HuH-7.5 (cell line): ENCODE measurements around the gene ZNF471.
A peak's percentile ranks its signal among the peaks of the same experiment; 100 is the strongest.

Experiments used
- DNase-seq: peaks from one replicate; pipeline ENCODE4 v3.0.0; 2011; ENCODE audit warnings: low spot score

ZNF471 gene

GRCh38 chr19:56507446-56508289 lies at the start of gene ZNF471:
Gene ZNF471, plus strand, starts transcription at chr19:56507855. Its CDS starts 3,717 bp downstream, at chr19:56511572.
- peak; percentile 66 for DNase-seq

DNA sequence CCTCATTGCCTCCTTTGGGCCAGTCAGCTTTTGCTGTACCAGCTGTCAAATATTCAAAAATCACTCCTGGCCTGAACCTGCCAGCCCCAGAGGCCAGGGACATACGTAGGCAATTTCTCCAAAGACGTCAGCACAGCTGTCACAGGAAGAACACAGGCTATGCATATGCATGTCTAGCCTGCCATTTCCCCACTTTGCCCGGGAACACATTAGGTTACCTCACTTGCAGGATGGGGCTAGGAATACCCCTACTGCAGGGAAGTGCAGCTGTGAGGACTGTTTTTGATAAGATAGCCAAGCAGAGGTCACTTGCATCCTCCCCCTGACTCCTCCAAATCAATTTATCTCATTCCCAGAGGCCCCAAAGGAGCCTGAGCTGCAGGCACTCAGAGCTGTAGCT lies 33.3 kb upstream of the ZNF471 start:
- no peak for DNase-seq

GRCh38 chr19:56476093-56476492 lies 31.6 kb upstream of the ZNF471 start:
- DNase-seq, result no peak

DNA sequence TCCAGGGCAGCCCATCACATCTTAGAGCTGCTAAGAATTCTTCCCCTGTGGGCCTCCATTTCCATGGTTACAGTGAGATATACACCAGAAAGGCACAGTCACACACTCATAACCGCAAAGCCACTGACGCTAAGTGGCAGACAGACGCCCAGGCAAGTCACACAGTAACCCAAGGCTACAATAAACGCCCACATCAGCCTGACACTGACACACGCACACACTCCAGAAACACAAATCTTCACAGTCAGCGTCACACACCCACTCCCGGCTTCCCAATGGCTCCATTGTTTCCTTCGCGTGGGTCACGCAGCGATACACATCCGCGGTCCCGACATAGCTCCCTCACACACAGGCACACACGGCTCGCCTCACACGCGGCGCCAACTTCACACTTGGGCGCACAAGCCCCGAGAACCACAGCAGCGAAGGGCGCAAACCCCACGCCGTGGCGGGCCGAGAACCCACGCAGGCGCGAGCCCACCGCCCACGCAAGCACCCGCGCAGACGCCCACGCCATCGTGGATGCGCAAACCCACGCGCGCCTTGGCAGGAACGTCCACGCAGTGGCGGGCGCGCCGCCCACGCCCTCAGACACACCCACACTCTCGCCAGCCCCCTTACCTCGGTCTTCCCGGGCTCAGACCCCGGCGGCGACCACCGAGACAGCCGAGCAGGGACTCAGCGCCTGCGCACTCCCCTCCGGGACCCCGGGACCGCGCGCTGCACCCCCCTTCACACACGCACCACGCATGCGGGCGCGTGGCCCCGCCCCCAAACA lies 30.8 kb upstream of the ZNF471 start, which contains the start of gene ZNF667:
Gene ZNF667, minus strand, starts transcription at position 695 of the 778 bp plus-strand sequence. CDS start 14,975 bp downstream, outside the sequence.
- no peak for DNase-seq

DNA sequence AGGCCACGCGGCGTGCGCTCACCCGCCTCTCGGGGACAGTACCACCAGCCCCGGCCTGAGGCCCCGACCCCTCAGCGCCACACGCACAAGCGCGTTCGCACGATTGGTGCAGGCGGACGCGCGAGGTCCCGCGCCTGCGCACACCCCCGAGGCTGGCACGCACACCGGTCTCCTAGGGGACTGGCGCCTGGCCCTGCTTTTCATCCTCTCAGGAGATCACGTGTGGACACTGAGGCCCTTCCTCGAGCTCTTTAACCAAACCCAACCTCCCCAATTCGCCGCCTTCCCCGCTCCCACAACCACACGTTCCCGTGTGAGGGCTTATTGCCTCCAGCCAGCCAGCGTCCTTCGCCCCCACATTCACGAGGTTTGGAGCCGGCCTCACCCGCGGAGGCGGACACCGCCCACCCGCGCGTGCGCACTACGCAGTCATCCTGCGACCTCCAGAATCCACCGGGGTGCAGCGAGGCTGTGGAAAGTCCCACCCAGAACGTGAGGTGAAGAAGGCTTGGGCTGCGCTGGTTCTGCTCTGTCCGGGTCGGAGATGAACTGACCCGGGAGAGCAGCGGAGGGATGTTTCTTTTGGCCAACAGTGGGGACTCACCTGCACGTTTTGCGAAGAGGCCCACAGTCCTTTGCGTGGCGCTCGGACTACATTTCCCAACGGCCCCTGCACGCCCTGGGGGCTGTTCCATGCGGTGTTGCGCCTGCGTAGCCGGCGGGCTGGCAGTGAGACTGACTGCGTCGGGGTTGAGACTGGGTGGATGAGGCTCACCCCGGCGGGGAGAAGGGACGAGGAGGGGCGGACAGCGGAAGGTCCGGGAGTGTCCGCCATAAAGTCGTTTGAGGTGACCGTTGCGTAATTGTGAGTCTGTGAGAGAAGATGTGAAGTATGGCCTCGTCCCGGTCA lies 30.0 kb upstream of the ZNF471 start:
- peak; percentile 85 for DNase-seq

DNA sequence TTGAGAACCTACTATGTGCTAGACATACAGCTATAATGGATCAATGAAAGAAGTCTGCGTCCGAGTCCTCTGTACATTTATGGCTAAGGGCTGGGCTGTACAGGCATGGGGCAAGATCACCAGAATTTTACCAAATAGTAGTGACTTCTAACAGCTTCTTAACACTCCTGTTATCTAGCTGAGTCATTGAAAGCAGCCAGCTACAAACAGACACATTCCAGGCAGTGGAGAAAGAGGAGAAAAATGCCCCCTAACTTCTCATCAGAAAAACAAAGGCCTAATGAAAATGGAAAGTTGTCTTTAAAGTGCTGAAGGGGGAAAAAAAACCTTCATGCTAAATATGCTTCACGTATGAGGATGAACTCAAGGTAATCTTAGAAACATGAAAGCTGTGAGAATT lies 16.3 kb upstream of the ZNF471 start:
- DNase-seq, result no peak

DNA sequence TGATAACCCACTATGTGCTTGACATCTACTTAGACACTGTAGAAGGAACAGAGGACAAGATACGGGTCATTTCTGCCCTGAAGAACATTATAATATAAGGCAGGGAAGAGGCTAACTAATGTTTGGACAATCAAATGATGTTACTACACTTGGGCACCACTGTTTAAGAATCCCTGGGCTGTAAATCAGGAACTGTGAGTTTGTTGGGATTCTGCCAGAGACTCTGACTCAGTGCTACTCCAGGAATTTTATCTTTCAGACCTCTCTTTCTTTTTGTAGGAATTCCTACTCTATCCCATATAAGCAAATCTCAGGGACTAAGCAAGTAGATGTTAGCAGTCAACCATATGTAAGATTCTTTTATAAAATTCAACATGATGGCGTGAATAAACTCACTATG lies 3.1 kb upstream of the ZNF471 start:
- no peak for DNase-seq

- DNase-seq, result no peak
These were observed 679 bp downstream of the ZNF471 start for GRCh38 chr19:56508290-56508778.

GRCh38 chr19:56525214-56525860 lies 17.7 kb downstream of the ZNF471 start:
- no peak for DNase-seq

- no peak for DNase-seq
These were observed 29.8 kb downstream of the ZNF471 start for GRCh38 chr19:56537442-56537841.

GRCh38 chr19:56538254-56538760 lies 30.7 kb downstream of the ZNF471 start:
- DNase-seq, result peak; percentile 51

- no peak for DNase-seq
These were observed 31.2 kb downstream of the ZNF471 start, which contains the start of gene ZFP28 for GRCh38 chr19:56538761-56539263. Gene ZFP28, plus strand, starts transcription at chr19:56538948. Its CDS starts 71 bp downstream, at chr19:56539019.

- no peak for DNase-seq
These were observed 36.1 kb downstream of the ZNF471 start for GRCh38 chr19:56543776-56544175.

DNA sequence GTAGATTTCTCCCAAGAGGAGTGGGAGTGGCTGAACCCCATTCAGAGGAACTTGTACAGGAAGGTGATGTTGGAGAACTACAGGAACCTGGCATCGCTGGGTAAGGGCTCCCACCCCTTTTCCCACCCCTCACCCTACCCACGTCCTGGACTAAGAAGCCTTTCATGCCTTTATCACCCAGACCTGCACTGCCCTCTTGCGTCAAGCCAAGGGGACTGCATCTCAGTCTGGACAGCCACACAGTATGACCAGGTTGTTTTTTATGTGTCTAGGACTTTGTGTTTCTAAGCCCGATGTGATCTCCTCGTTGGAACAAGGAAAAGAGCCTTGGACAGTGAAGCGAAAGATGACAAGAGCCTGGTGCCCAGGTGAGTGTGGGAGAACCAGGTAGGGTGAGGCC lies 39.9 kb downstream of the ZNF471 start:
- no peak for DNase-seq

DNA sequence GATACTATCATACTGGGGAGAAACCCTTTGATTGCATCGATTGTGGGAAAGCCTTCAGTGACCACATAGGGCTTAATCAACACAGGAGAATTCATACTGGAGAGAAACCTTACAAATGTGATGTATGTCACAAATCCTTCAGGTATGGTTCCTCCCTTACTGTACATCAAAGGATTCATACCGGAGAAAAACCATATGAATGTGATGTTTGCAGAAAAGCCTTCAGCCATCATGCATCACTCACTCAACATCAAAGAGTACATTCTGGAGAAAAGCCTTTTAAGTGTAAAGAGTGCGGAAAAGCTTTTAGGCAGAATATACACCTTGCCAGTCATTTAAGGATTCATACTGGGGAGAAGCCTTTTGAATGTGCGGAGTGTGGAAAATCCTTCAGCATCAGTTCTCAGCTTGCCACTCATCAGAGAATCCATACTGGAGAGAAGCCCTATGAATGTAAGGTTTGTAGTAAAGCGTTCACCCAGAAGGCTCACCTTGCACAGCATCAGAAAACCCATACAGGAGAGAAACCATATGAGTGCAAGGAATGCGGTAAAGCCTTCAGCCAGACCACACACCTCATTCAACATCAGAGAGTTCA lies 46.7 kb downstream of the ZNF471 start:
- no peak for DNase-seq

- DNase-seq, result no peak
These were observed 55.1 kb downstream of the ZNF471 start for GRCh38 chr19:56562766-56563165.

- peak; percentile 33 for DNase-seq
These were observed 59.2 kb downstream of the ZNF471 start for GRCh38 chr19:56566904-56567273.

GRCh38 chr19:56567274-56568120 lies 59.8 kb downstream of the ZNF471 start, which contains the start of gene ZNF470:
Gene ZNF470, plus strand, starts transcription at chr19:56567468. Its CDS starts 2,844 bp downstream, at chr19:56570312.
- DNase-seq, result peak; percentile 84

DNA sequence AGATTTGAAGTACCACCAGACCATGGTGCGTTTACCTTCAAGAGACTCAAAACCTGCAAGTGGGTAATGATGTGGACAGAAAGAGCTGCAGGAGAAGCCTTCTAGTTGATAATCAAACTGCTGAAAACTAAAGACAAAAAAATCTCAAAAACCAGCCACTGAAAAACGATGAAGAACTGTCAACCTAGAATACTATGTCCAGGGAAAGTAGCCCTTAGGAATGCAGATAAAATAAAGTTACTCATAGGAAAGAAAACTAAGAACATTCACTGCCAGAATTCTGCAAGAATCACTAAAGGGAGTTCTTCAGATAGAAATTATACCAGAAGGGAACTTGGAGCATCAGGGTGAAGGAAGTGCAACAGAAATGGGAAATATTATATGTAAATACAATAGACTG lies 64.9 kb downstream of the ZNF471 start:
- no peak for DNase-seq
